NCI-H1092 (cell line): ENCODE results near the gene SHANK2.

Experiments used
- DNase-seq: peaks from one replicate; lab custom pipeline; 2025; lab: John Stamatoyannopoulos, UW

Gene SHANK2

GRCh38 chr11:71222318-71223080, 29.9 kb downstream of the SHANK2 start:
- no peak for DNase-seq

- no peak for DNase-seq
These were observed 30.6 kb downstream of the SHANK2 start for GRCh38 chr11:71221821-71222220.

- no peak for DNase-seq
These were observed 31.2 kb downstream of the SHANK2 start for GRCh38 chr11:71221201-71221600.

- no peak for DNase-seq
These were observed 33.4 kb downstream of the SHANK2 start for GRCh38 chr11:71218789-71219499.

GRCh38 chr11:71215425-71215965, 36.9 kb downstream of the SHANK2 start:
- no peak for DNase-seq

GRCh38 chr11:71214553-71215424, 37.6 kb downstream of the SHANK2 start:
- no peak for DNase-seq

GRCh38 chr11:71213696-71214552, 38.5 kb downstream of the SHANK2 start:
- DNase-seq = no peak

GRCh38 chr11:71212871-71213559, 39.4 kb downstream of the SHANK2 start:
- DNase-seq = no peak

GRCh38 chr11:71211631-71212030, 40.7 kb downstream of the SHANK2 start:
- no peak for DNase-seq

GRCh38 chr11:71210861-71211260, 41.5 kb downstream of the SHANK2 start:
- no peak for DNase-seq

GRCh38 chr11:71209656-71210055, 42.7 kb downstream of the SHANK2 start:
- DNase-seq = no peak

- no peak for DNase-seq
These were observed 43.2 kb downstream of the SHANK2 start for GRCh38 chr11:71209181-71209580.

- no peak for DNase-seq
These were observed 44.2 kb downstream of the SHANK2 start for GRCh38 chr11:71208011-71208774.

GRCh38 chr11:71207563-71207962, 44.8 kb downstream of the SHANK2 start:
- no peak for DNase-seq

- no peak for DNase-seq
These were observed 46.2 kb downstream of the SHANK2 start for GRCh38 chr11:71206186-71206585.

GRCh38 chr11:71204748-71205664, 47.4 kb downstream of the SHANK2 start:
- no peak for DNase-seq

GRCh38 chr11:71204294-71204693, 48.1 kb downstream of the SHANK2 start:
- DNase-seq = no peak

GRCh38 chr11:71203681-71204080, 48.7 kb downstream of the SHANK2 start:
- no peak for DNase-seq

GRCh38 chr11:71202966-71203365, 49.4 kb downstream of the SHANK2 start:
- DNase-seq = no peak
